Testis (tissue), 3 donors: Measurements from ENCODE around the gene ELF1. TPM values are rescaled to one million over a fixed set of nuclear protein-coding genes. Genes with fewer than 3 reads are reported as not detected.

ENCODE experiments used
- DNase-seq: peaks from one replicate; pipeline ENCODE4 v3.0.0-alpha.2; 2019
- H3K27ac ChIP-seq, 2 donors: fragments of 200-600 bp; sonication (generic); one replicate each; pipeline ENCODE4 v1.5.1; 2019
- H3K27me3 ChIP-seq: fragments of 200-600 bp; sonication (generic); one replicate; pipeline ENCODE4 v1.5.1; 2019
- H3K36me3 ChIP-seq: fragments of 200-600 bp; sonication (generic); one replicate; pipeline ENCODE4 v1.5.1; 2017; ENCODE audit warnings: low read depth; ENCODE audit errors: missing control alignments
- H3K4me1 ChIP-seq: fragments of 200-600 bp; sonication (generic); one replicate; pipeline ENCODE4 v1.5.1; 2019
- H3K4me3 ChIP-seq, 2 donors: fragments of 200-600 bp; sonication (generic); one replicate each; pipeline ENCODE4 v1.5.1; 2017 to 2019
- H3K9me3 ChIP-seq: fragments of 200-600 bp; sonication (generic); one replicate; pipeline ENCODE4 v1.5.1; 2017
- POLR2A ChIP-seq: fragments of 450-650 bp; IDR thresholded peaks from one replicate; pipeline ENCODE4 v1.6.1; 2017; ENCODE audit warnings: antibody characterized with exemption, mild to moderate bottlenecking, moderate library complexity
- WGBS, 2 donors: methylation state at CpG; one replicate each; pipeline ENCODE4 v1.1.5; 2018; 5-methylcytosine and 5-hydroxymethylcytosine counted together
- intact Hi-C: fragments of 100-400 bp; cut with DNase I; formaldehyde crosslinking; loops from one replicate; pipeline ENCODE4 v1.15.1; 2023; ENCODE audit warnings: low total_unique reads
- polyA plus RNA-seq: library from polyadenylated mRNA; stranded (reverse); fragments of 350-450 nt; fragmentation: Illumina TruSeq; extraction: RNeasy Lipid Tissue Mini Kit (QIAGEN cat#74804); gene quantifications from one replicate; pipeline ENCODE4 v1.2.3, GENCODE V29; 2014; ENCODE audit warnings: low read depth, low replicate concordance; ENCODE audit not compliant: insufficient read depth
- total RNA-seq, 2 donors: library from RNA; depleted of rRNA; stranded (reverse); fragments of >200 nt; gene quantifications; one replicate each; pipeline ENCODE4 v1.2.3, GENCODE V29; 2016
- TF ChIP-seq, protein P1 (sequence below), 3 experiments: fragments of 450-650 bp in 2 of 3; fragments of 200-600 bp in 1 of 3; sonication (generic) in 1 of 3; IDR thresholded peaks; one replicate each; pipeline ENCODE4 v1.5.1; 2016 to 2019; ENCODE audit warnings: antibody characterized with exemption in 3 of 3, mild to moderate bottlenecking in 2 of 3, moderate library complexity in 1 of 3

ELF1 gene
- total and polyA plus RNA-seq, 3 donors from 2014 or later = 32.8 to 67.5 (median 54.8) TPM

DNA sequence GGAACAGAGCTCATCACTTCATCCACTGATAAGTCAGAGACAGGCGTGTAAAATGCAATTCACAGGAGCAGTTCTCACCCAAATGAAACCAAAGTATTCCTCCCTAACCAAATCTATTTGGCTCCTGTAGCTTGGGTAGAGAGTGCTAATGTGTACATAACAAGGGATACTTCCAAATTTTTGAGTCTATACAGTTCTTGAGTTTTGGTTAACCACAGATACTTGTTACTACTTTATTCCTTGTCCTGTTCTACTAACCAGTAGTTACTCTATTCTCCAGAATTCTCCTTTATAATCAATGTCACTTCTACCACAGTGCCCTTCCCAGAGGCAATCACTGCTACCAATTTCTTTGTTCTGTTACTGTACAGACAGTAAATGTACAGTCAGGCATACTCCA, 57.3 kb downstream of the ELF1 start:
- H3K36me3 ChIP-seq = no peaks in the 10 kb centered on the region
- TF ChIP-seq, protein P1, sequence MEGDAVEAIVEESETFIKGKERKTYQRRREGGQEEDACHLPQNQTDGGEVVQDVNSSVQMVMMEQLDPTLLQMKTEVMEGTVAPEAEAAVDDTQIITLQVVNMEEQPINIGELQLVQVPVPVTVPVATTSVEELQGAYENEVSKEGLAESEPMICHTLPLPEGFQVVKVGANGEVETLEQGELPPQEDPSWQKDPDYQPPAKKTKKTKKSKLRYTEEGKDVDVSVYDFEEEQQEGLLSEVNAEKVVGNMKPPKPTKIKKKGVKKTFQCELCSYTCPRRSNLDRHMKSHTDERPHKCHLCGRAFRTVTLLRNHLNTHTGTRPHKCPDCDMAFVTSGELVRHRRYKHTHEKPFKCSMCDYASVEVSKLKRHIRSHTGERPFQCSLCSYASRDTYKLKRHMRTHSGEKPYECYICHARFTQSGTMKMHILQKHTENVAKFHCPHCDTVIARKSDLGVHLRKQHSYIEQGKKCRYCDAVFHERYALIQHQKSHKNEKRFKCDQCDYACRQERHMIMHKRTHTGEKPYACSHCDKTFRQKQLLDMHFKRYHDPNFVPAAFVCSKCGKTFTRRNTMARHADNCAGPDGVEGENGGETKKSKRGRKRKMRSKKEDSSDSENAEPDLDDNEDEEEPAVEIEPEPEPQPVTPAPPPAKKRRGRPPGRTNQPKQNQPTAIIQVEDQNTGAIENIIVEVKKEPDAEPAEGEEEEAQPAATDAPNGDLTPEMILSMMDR (IDR thresholded peaks at IDR 0.05) = no peak
- TF ChIP-seq POLR2A = no peak
- H3K9me3 ChIP-seq = no peaks in the 10 kb centered on the region
- no peaks in the 10 kb centered on the region for H3K27me3 ChIP-seq
- intact Hi-C loops = no loop called here
- H3K4me3 ChIP-seq = no peak overlapping the region
- DNase-seq = no peak
- 73 to 90% methylated on average over 1 of the region's 1 CpG for WGBS, 2 donors
- H3K27ac ChIP-seq = no peak overlapping the region
- no peaks in the 10 kb centered on the region for H3K4me1 ChIP-seq

DNA sequence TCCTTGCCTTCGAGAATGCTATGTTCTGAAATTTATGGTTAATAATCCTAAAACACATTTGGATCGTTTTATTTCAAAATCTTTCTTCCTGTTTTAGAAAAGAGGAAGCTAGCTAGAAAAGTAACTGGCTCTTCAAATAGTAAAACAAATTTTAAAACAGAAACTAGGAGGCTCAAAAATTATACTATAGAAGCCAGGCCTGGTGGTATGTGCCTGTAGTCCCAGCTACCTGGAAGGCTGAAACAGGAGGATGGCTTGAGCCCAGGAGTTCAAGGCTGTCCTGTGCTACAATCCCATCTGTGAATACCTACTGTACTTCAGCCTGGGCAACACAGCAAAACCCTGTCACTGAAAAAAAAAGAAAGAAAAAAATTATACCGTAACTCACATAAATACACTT, 57.9 kb downstream of the ELF1 start:
- Histone ChIP-seq H3K4me3 (no peak overlapping the region), H3K4me1 (no peaks in the 10 kb centered on the region), H3K27ac (no peak overlapping the region), H3K27me3 (no peaks in the 10 kb centered on the region), H3K9me3 (no peaks in the 10 kb centered on the region), H3K36me3 (no peaks in the 10 kb centered on the region)
- intact Hi-C loops = no loop called here
- TF ChIP-seq POLR2A = no peak
- TF ChIP-seq, protein P1 (IDR thresholded peaks at IDR 0.05) = no peak
- 66% methylated on average over 3 of the region's 3 CpGs for WGBS, 2 donors
- no peak for DNase-seq

DNA sequence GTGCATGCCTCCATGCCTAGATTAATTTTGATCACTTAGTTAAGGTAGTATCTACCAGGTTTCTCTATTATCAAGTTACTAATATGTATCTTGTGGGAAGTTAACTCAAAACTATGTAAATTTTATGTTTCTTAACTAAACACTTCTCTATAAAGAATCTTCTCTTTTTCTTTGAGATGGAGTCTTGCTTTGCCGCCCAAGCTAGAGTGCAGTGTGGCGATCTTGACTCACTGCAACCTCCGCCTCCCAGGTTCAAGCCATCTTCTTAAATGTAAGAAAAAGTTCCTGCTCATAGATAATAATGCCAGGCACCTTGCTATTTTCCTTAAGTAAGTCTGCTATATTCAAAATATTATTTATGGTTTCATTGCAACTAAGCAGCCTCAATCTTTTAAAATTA, 58.4 kb downstream of the ELF1 start:
- 94 to 95% methylated on average over 3 of the region's 3 CpGs for WGBS, 2 donors
- DNase-seq = no peak
- Histone ChIP-seq H3K27ac (no peak overlapping the region), H3K4me3 (no peak overlapping the region), H3K36me3 (no peaks in the 10 kb centered on the region), H3K9me3 (no peaks in the 10 kb centered on the region), H3K27me3 (no peaks in the 10 kb centered on the region), H3K4me1 (no peaks in the 10 kb centered on the region)
- TF ChIP-seq, protein P1 (IDR thresholded peaks at IDR 0.05) = no peak
- TF ChIP-seq POLR2A = no peak
- intact Hi-C loops = no loop called here

DNA sequence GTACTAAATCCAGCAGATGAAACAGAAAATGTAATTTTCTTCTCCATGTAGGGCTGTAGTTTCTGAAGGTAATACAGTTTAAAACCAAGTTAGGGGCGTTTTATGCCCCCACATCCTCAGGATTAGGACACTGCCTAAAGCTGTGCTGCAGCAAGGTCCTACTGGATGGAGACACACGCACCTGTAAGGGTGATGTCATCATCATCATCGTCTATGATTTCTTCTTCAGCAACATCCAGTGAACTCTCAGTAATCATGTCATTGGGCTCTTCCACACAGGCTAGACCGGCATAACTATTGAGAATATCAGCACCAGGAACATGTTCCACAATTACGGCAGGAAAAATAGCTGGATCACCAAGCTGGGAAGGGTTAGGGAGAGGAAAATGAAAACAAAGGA, 60.5 kb downstream of the ELF1 start:
- DNase-seq = no peak
- Histone ChIP-seq H3K27me3 (no peaks in the 10 kb centered on the region), H3K9me3 (no peaks in the 10 kb centered on the region), H3K27ac (no peak overlapping the region), H3K4me3 (no peak overlapping the region), H3K4me1 (no peaks in the 10 kb centered on the region), H3K36me3 (no peaks in the 10 kb centered on the region)
- intact Hi-C loops = no loop called here
- TF ChIP-seq, protein P1 (IDR thresholded peaks at IDR 0.05) = no peak
- TF ChIP-seq POLR2A = no peak
- 90 to 91% methylated on average over 5 of the region's 5 CpGs for WGBS, 2 donors

DNA sequence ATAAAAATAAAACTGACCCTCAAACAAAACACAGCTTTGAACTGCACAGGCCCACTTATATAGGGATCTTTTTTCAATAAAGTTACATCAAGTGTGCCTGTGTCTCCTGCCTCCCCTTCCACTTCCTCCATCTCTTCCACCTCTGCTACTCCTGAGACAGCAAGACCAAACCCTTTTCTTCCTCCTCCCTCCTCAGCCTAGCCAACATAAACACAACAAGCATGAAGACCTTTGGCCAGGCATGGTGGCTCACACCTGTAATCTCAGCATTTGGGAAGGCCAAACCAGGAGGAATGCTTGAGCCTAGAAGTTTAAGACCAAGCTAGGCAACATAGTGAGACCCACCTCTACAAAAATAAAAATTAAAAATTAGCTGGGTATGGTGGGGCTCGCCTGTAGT, 72.6 kb downstream of the ELF1 start:
- TF ChIP-seq, protein P1 (IDR thresholded peaks at IDR 0.05) = no peak
- TF ChIP-seq POLR2A = no peak
- no peaks in the 10 kb centered on the region for H3K9me3 ChIP-seq

More for the DNA sequence above, 72.6 kb downstream of the ELF1 start:
- no peak for DNase-seq
- Histone ChIP-seq H3K27ac (no peak overlapping the region), H3K36me3 (no peaks in the 10 kb centered on the region), H3K27me3 (no peaks in the 10 kb centered on the region), H3K4me3 (no peak overlapping the region), H3K4me1 (peaks cover 3% of the 10 kb centered on the region)
- WGBS, 2 donors = 100% methylated on average over 1 of the region's 1 CpG
- intact Hi-C loops = no loop called here
